ENCODE measurements around the gene CCDC171.

DNA sequence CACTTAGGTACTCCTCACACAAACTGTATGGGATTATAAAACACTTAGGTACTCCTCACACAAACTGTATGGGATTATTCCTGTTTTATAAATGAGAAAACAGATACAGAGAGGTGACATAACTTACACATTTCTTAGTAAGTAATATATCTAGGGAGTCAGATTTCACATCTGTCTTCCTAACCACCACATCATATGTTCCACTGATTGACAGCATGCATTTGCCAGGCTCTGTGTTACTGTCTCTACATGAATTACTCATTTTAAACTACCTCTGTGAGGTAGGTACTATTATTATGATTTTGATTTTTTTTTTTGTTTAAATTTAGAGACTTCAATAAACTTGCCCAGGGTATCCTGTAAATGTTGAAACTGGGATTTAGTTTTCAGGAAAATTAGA, 232.7 kb downstream of the CCDC171 start:
- TF ChIP-seq, protein P1, sequence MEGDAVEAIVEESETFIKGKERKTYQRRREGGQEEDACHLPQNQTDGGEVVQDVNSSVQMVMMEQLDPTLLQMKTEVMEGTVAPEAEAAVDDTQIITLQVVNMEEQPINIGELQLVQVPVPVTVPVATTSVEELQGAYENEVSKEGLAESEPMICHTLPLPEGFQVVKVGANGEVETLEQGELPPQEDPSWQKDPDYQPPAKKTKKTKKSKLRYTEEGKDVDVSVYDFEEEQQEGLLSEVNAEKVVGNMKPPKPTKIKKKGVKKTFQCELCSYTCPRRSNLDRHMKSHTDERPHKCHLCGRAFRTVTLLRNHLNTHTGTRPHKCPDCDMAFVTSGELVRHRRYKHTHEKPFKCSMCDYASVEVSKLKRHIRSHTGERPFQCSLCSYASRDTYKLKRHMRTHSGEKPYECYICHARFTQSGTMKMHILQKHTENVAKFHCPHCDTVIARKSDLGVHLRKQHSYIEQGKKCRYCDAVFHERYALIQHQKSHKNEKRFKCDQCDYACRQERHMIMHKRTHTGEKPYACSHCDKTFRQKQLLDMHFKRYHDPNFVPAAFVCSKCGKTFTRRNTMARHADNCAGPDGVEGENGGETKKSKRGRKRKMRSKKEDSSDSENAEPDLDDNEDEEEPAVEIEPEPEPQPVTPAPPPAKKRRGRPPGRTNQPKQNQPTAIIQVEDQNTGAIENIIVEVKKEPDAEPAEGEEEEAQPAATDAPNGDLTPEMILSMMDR (IDR thresholded peaks at IDR 0.05) = no peak
- TF ChIP-seq EP300 (IDR thresholded peaks at IDR 0.05) (no peak), POLR2A (IDR thresholded peaks at IDR 0.05) (no peak), POLR2AphosphoS5 (IDR thresholded peaks at IDR 0.05) (no peak)
